Mucosa of stomach (tissue), 1 donor: ENCODE results near the gene SEC11A.
A peak's percentile ranks its signal among the peaks of the same experiment; 100 is the strongest.
"Not testable (repeated sequence)": the region's sequence is repeated elsewhere in the genome, so short reads cannot be mapped to it uniquely, and the experiment has no call there.

Experiments
- H3K27me3 ChIP-seq: one replicate; pipeline ENCODE4 v1.7.0; 2013; ENCODE audit warnings: mild to moderate bottlenecking, low read length; ENCODE audit not compliant: control insufficient read depth, insufficient read depth
- H3K36me3 ChIP-seq: one replicate; pipeline ENCODE4 v1.7.0; 2013; ENCODE audit warnings: low read length; ENCODE audit not compliant: control insufficient read depth, insufficient read depth
- H3K4me1 ChIP-seq: one replicate; pipeline ENCODE4 v1.7.0; 2013; ENCODE audit warnings: mild to moderate bottlenecking, low read length; ENCODE audit not compliant: control insufficient read depth, insufficient read depth
- H3K4me3 ChIP-seq: one replicate; pipeline ENCODE4 v1.7.0; 2013; ENCODE audit warnings: low read length
- H3K9ac ChIP-seq: one replicate; pipeline ENCODE4 v1.7.0; 2013; ENCODE audit warnings: mild to moderate bottlenecking, low read length, moderate library complexity
- H3K9me3 ChIP-seq: one replicate; pipeline ENCODE4 v1.7.0; 2013; ENCODE audit warnings: mild to moderate bottlenecking, low read length, moderate library complexity; ENCODE audit not compliant: control insufficient read depth
- donor health status: Pancreatic carcinoma.

Gene SEC11A

DNA sequence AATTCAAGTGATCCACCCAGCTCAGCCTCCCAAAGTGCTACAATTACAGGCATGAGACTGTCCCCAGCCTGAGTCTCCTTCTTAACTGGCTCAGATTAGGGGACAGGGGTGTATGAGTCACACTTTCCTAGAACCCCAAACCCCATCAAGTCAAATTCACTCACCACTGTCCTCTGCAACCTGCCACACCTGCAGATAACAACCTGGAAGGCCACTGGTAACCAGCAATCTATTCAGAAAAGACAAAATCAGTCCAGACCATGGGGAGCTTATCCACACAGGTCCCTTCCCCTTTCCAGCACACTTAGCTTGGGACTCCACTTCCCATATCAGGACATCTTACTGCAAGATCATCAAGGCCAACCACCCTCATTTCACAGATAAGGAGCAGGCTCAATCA lies 68.2 kb downstream of the SEC11A start:
- H3K9me3 ChIP-seq: no peaks in the 10 kb centered on the region
- H3K9ac ChIP-seq: no peak overlapping the region
- peaks cover 2% of the 10 kb centered on the region for H3K4me1 ChIP-seq
- H3K27me3 ChIP-seq: no peaks in the 10 kb centered on the region
- peaks cover 29% of the 10 kb centered on the region for H3K36me3 ChIP-seq
- H3K4me3 ChIP-seq: no peak overlapping the region

DNA sequence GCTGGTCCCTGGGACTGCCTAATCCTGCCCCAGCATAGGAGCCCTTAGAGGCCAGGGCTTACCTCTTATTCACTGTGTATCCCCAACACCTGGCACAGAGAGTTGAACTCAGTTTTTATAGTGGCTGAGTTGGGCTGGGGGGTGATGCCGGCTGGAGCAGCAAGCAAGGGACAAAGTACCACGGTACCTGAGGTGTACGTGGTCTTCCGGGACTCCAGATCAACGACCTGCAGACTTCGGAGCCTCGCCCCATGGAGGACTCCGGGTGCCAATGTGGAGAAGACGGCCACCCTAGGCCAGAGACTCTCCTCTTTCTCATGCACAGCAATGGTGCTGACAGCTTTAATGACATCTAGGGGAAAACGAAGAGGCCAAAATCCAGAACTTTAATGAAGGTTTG lies 69.9 kb downstream of the SEC11A start:
- H3K36me3 ChIP-seq: peaks cover 29% of the 10 kb centered on the region

DNA sequence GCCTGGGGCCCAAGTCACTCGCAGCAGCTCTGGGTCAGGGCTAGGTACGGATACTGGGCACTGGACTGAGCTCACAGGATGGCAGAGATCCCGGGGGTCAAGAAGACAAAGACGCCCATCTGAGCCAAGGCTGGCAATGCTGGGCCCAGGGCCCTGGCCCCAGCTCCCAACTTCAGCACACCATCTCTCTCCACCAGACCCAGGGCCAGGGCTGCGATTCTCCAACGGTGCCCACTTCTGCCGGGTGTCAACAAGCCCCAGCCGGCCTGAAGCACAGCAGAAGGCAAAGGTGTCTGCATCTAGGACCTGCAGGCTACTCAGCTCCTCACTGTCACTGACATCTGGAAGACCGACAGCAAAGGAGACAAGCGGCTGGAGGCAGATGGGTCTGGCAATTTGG lies 70.4 kb downstream of the SEC11A start:
- Histone ChIP-seq H3K4me1 (no peaks in the 10 kb centered on the region), H3K36me3 (peaks cover 32% of the 10 kb centered on the region), H3K9ac (no peak overlapping the region)

More for the DNA sequence above, 69.9 kb downstream of the SEC11A start:
- Histone ChIP-seq H3K9ac (no peak overlapping the region), H3K4me1 (no peaks in the 10 kb centered on the region), H3K27me3 (no peaks in the 10 kb centered on the region), H3K9me3 (no peaks in the 10 kb centered on the region), H3K4me3 (no peak overlapping the region)

GRCh38 chr15:84643838-84644237 lies 72.1 kb downstream of the SEC11A start:
- Histone ChIP-seq H3K27me3 (no peaks in the 10 kb centered on the region), H3K9me3 (no peaks in the 10 kb centered on the region), H3K4me3 (no peak overlapping the region), H3K4me1 (no peaks in the 10 kb centered on the region), H3K36me3 (peaks cover 26% of the 10 kb centered on the region), H3K9ac (no peak overlapping the region)

More for the DNA sequence above, 70.4 kb downstream of the SEC11A start:
- H3K27me3 ChIP-seq: no peaks in the 10 kb centered on the region
- H3K9me3 ChIP-seq: no peaks in the 10 kb centered on the region
- H3K4me3 ChIP-seq: no peak overlapping the region

GRCh38 chr15:84642640-84643039 lies 73.3 kb downstream of the SEC11A start:
- H3K9ac ChIP-seq, H3K27me3 ChIP-seq, H3K4me1 ChIP-seq, H3K4me3 ChIP-seq, H3K9me3 ChIP-seq: not testable (repeated sequence)
- peaks cover 14% of the 10 kb centered on the region for H3K36me3 ChIP-seq

DNA sequence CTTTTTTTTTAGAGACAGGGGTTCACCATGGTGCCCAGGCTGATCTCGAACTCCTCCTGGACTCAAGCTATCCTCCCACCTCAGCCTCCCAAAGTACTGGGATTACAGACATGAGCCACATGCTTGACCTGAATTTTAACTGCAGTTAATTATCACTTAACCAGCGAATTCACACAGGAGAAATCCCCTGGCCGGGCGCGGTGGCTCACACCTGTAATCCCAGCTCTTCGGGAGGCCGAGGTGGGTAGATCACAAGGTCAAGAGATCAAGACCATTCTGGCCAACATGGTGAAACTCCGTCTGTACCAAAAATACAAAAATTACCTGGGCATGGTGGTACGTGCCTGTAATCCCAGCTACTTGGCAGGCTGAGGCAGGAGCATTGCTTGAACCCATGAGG lies 74.1 kb downstream of the SEC11A start:
- H3K36me3 ChIP-seq: peaks cover 11% of the 10 kb centered on the region

GRCh38 chr15:84638103-84638502 lies 77.8 kb downstream of the SEC11A start:
- no peak overlapping the region for H3K9ac ChIP-seq
- no peak overlapping the region for H3K4me3 ChIP-seq
- no peaks in the 10 kb centered on the region for H3K27me3 ChIP-seq
- H3K9me3 ChIP-seq: no peaks in the 10 kb centered on the region
- H3K36me3 ChIP-seq: peaks cover 3% of the 10 kb centered on the region
- peaks cover 1% of the 10 kb centered on the region for H3K4me1 ChIP-seq

More for the DNA sequence above, 74.1 kb downstream of the SEC11A start:
- not testable (repeated sequence) for H3K9ac ChIP-seq, H3K9me3 ChIP-seq, H3K4me1 ChIP-seq, H3K4me3 ChIP-seq, H3K27me3 ChIP-seq

DNA sequence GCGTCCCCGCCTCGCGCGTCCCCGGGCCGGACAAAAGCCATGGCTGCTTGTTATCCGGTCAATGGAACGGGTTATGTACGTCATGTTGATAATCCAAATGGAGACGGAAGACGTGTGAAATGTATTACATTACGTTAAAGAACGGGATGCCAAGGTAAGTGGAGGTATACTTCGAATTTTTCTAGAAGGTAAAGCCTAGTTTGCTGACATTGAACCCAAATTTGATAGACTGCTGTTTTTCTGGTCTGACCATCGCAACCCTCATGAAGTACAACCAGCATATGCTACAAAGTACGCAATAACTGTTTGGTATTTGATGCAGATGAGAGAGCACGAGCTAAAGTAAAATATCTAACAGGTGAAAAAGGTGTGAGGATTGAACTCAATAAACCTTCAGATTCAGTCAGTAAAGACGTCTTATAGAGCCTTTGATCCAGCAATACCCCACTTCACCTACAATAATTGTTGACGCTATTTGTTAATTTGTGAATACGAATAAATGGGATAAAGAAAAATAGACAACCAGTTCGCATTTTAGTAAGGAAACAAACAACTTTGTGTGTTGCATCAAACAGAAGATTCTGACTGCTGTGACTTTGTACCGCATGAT lies 81.6 kb downstream of the SEC11A start:
- H3K9ac ChIP-seq: peak overlapping the region; percentile 78
- no peaks in the 10 kb centered on the region for H3K9me3 ChIP-seq
- no peaks in the 10 kb centered on the region for H3K36me3 ChIP-seq
- peak overlapping the region; percentile 68 for H3K4me3 ChIP-seq
- peaks cover 23% of the 10 kb centered on the region for H3K4me1 ChIP-seq
- no peaks in the 10 kb centered on the region for H3K27me3 ChIP-seq

- Histone ChIP-seq H3K4me1 (peaks cover 23% of the 10 kb centered on the region), H3K9ac (peak overlapping the region; percentile 78), H3K9me3 (no peaks in the 10 kb centered on the region), H3K36me3 (no peaks in the 10 kb centered on the region), H3K4me3 (peak overlapping the region; percentile 68), H3K27me3 (no peaks in the 10 kb centered on the region)
Observed at GRCh38 chr15:84633311-84634227, 82.4 kb downstream of the SEC11A start.

- Histone ChIP-seq H3K4me1 (peaks cover 23% of the 10 kb centered on the region), H3K9ac (peak overlapping the region; percentile 79), H3K4me3 (peak overlapping the region; percentile 88), H3K36me3 (no peaks in the 10 kb centered on the region), H3K27me3 (no peaks in the 10 kb centered on the region), H3K9me3 (no peaks in the 10 kb centered on the region)
Observed at GRCh38 chr15:84631706-84632272, 84.2 kb downstream of the SEC11A start.

DNA sequence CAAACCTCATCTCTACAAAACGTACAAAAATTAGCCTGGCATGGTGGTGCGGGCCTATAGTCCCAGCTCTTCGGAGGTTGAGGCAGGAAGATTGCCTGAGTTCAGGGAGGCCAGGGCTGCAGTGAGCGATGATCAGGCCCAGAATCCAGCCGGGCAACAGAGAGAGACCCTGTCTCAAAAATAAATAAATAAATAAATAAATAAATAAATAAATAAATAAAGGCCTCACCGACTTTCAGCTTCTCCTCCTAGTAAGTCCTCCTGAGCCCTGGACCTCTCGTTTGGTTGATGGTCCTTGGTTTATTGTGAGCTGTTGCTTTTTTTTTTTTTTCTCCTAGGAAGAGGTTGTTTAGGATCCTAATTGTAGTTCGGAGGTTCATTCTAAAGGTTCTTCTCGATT lies 86.9 kb downstream of the SEC11A start:
- H3K27me3 ChIP-seq: no peaks in the 10 kb centered on the region
- H3K4me1 ChIP-seq: peaks cover 23% of the 10 kb centered on the region
- H3K36me3 ChIP-seq: no peaks in the 10 kb centered on the region
- no peak overlapping the region for H3K9ac ChIP-seq
- H3K4me3 ChIP-seq: no peak overlapping the region
- H3K9me3 ChIP-seq: no peaks in the 10 kb centered on the region

GRCh38 chr15:84625123-84625522 lies 90.8 kb downstream of the SEC11A start:
- Histone ChIP-seq H3K9me3 (peaks cover 17% of the 10 kb centered on the region), H3K4me3 (no peak overlapping the region), H3K4me1 (no peaks in the 10 kb centered on the region), H3K36me3 (peaks cover 5% of the 10 kb centered on the region), H3K9ac (no peak overlapping the region), H3K27me3 (no peaks in the 10 kb centered on the region)
